ENCODE results near the gene LIG4.

Gene LIG4

DNA sequence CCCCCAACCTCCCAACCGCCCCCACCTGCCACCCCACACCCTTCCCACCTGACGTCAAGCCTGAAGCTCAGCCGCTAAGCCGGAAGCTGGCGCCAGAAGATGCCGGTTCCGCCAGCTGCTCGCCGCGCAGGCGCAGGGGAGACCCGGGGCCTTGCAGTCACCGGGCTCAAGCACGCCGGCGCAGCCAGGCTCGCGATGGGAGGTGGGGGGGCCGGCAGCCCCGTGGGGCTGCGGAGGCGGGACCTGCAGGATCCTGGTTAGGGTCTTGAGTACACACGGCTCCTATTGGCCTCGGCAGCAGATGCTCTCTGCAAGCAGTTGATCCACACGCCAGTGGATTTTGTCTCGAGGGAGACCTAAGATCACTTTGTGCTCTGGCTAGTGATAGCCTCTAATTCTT is at the start of gene LIG4:
TSS of gene LIG4 (minus strand) at position 101 of the 400 bp plus-strand sequence. CDS start 4,268 bp downstream, outside the sequence.
- TF ChIP-seq, protein P1, sequence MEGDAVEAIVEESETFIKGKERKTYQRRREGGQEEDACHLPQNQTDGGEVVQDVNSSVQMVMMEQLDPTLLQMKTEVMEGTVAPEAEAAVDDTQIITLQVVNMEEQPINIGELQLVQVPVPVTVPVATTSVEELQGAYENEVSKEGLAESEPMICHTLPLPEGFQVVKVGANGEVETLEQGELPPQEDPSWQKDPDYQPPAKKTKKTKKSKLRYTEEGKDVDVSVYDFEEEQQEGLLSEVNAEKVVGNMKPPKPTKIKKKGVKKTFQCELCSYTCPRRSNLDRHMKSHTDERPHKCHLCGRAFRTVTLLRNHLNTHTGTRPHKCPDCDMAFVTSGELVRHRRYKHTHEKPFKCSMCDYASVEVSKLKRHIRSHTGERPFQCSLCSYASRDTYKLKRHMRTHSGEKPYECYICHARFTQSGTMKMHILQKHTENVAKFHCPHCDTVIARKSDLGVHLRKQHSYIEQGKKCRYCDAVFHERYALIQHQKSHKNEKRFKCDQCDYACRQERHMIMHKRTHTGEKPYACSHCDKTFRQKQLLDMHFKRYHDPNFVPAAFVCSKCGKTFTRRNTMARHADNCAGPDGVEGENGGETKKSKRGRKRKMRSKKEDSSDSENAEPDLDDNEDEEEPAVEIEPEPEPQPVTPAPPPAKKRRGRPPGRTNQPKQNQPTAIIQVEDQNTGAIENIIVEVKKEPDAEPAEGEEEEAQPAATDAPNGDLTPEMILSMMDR (IDR thresholded peaks at IDR 0.05; ENCODE audit: low read depth, low read length, missing control alignments): no peak
- in situ Hi-C loops (cut with HindIII; ENCODE audit: low pct_ligation_motif_present, low sequenced_read_pairs): no loop called here
- Histone ChIP-seq H3K27ac (peak within 1 kb of the TSS; percentile 35), H3K4me3 (ENCODE audit: low read depth, low read length) (peak within 1 kb of the TSS; percentile 65), H3K36me3 (replicated peaks) (peaks cover 2% of the 10 kb centered on the region), H3K27me3 (replicated peaks) (no peaks in the 10 kb centered on the region)
- peak; percentile 86 for DNase-seq

DNA sequence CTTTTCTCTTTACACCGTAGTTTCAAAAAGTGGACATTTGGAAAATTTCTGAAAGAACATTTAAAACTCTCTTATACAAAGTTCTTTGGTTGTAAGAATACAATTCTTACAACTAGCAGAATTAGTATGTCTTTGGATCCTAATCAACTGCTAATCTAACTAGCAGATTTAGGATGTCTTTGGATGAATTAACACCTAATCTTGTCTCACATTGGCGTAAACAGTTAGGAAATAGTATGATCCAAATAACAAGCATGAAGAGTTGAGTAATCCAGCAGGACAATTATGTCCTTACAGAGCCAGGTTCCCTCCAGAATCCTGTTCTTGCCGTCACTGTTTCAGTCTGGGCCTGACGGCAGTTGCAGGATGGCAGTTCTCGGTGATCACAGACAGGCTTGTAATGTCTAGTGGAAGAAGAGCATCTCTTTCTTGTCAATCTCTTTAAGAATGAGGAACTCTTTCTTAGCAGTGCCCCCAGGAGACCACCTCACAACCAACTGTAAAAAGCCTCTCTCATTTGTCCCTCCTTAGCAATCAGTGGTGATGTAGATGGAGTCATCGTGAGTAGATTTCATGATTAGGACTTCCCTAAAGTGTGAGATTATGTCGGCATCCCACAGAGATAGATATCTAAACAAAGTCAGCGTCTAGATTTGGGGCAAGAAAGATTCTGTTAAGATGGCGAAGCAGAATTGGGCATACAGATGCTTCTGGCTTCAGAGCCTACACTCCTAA is 48.5 kb upstream of the LIG4 start:
- no peaks in the 10 kb centered on the region for H3K36me3 ChIP-seq (replicated peaks)
- TF ChIP-seq, protein P1 (IDR thresholded peaks at IDR 0.05; ENCODE audit: low read depth, low read length, missing control alignments): no peak
- in situ Hi-C loops (cut with HindIII; ENCODE audit: low pct_ligation_motif_present, low sequenced_read_pairs): no loop called here
- DNase-seq: no peak
- H3K4me3 ChIP-seq (ENCODE audit: low read depth, low read length): no peak overlapping the region
- H3K27me3 ChIP-seq (replicated peaks): no peaks in the 10 kb centered on the region
- no peak overlapping the region for H3K27ac ChIP-seq

DNA sequence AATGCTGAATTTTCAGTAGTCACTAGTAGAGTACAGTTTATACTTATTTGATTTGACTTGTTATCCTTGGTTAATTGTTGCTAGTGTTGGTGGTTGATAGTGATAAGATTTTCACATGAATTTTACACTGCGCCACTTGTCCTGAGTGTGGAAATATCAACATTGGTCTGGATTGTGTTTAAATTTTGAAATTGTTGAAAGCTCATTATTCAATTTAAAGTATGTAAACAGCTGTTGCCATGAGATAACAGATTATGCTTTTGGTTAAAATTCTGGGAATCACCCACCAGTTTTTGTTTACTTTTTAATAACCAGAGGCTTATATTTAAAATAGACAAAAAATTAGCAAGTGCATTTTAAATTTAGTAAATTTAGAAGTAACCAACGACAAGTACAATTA is 41.9 kb upstream of the LIG4 start:
- in situ Hi-C loops (cut with HindIII; ENCODE audit: low pct_ligation_motif_present, low sequenced_read_pairs): no loop called here
- Histone ChIP-seq H3K4me3 (ENCODE audit: low read depth, low read length) (no peak overlapping the region), H3K27ac (no peak overlapping the region), H3K36me3 (replicated peaks) (no peaks in the 10 kb centered on the region), H3K27me3 (replicated peaks) (no peaks in the 10 kb centered on the region)
- TF ChIP-seq, protein P1 (IDR thresholded peaks at IDR 0.05; ENCODE audit: low read depth, low read length, missing control alignments): no peak
- no peak for DNase-seq

DNA sequence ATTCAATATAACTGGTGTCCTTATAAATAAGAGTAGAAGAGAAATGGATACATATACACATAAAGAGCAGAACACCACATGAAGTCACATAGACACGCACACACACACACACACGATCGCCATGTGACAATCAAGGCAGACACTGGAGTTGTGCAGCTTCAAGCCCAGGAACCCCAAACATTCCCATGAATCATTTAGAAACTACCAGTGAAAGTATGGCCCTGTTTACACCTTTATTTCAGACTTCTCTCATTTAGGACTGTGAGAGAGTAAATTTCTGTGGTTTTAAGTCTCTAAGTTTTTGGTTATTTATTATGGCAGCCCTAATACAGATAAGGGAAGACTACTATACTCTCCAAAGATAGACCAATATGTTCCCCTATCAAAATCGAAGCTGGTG is 33.8 kb upstream of the LIG4 start:
- in situ Hi-C loops (cut with HindIII; ENCODE audit: low pct_ligation_motif_present, low sequenced_read_pairs): no loop called here
- DNase-seq: no peak
- TF ChIP-seq, protein P1 (IDR thresholded peaks at IDR 0.05; ENCODE audit: low read depth, low read length, missing control alignments): no peak

DNA sequence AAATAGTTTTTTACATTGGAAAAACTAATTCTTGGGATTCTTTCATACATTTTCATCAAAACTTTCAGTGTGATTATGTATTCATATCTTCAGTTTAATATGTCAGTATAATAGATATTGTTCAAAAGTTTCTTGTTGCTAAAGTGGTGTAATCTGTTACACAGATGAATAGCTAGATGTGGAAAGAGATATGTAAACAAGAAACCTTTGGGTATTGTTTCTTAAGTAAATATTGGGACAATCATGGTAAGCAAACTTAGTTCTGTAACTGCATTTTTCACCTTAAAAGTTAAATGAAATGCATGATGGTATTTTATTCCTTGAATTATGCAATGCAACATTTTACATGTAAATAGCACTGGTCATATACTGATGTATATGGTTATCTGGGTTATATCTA is 15.0 kb upstream of the LIG4 start:
- Histone ChIP-seq H3K27ac (no peak overlapping the region), H3K36me3 (replicated peaks) (no peaks in the 10 kb centered on the region), H3K4me3 (ENCODE audit: low read depth, low read length) (no peak overlapping the region), H3K27me3 (replicated peaks) (no peaks in the 10 kb centered on the region)
- TF ChIP-seq, protein P1 (IDR thresholded peaks at IDR 0.05; ENCODE audit: low read depth, low read length, missing control alignments): no peak
- in situ Hi-C loops (cut with HindIII; ENCODE audit: low pct_ligation_motif_present, low sequenced_read_pairs): no loop called here
- DNase-seq: no peak

More for the DNA sequence above, 33.8 kb upstream of the LIG4 start:
- H3K36me3 ChIP-seq (replicated peaks): no peaks in the 10 kb centered on the region
- H3K27me3 ChIP-seq (replicated peaks): no peaks in the 10 kb centered on the region
- no peak overlapping the region for H3K27ac ChIP-seq
- H3K4me3 ChIP-seq (ENCODE audit: low read depth, low read length): no peak overlapping the region
